Caco-2 (cell line): ENCODE results near the gene ZNF217. TPM values are rescaled to one million over a fixed set of nuclear protein-coding genes. Genes with fewer than 3 reads are reported as not detected.
A peak's percentile ranks its signal among the peaks of the same experiment; 100 is the strongest.

Experiments
- BruUV-seq: library from RNA; stranded (reverse); fragments of 400-500 nt; replicated peaks from 2 replicates; lab custom pipeline; 2021; lab: Mats Ljungman, UMichigan
- CTCF ChIA-PET: fragments of 300-600 bp; sonication (Branson Sonifier 250); formaldehyde crosslinking; loops from one replicate; lab custom pipeline; 2022; ENCODE audit warnings: antibody characterized with exemption; lab: Charles Lee
- POLR2A ChIA-PET: fragments of 300-600 bp; sonication (Branson Sonifier 250); formaldehyde crosslinking; loops from one replicate; lab custom pipeline; 2022; ENCODE audit warnings: antibody characterized with exemption; lab: Charles Lee
- DNase-seq, 2 experiments: peaks; one replicate each; pipeline versions ENCODE4 v3.0.0 to v3.0.0-alpha.2; 2020 to 2022
- H3K27me3 ChIP-seq: replicated peaks from 2 replicates; pipeline ENCODE4 v1.6.0; 2011; ENCODE audit warnings: low read length; ENCODE audit not compliant: control insufficient read depth, insufficient read depth
- H3K36me3 ChIP-seq: 2 replicates; pipeline ENCODE4 v1.5.1; 2011; ENCODE audit warnings: low read length; ENCODE audit not compliant: control insufficient read depth, insufficient read depth
- H3K4me1 ChIP-seq: fragments of 250-450 bp; sonication (Bioruptor Pico); 2 replicates; pipeline ENCODE4 v1.5.1; 2020; ENCODE audit warnings: mild to moderate bottlenecking
- H3K4me3 ChIP-seq: 2 replicates; pipeline ENCODE4 v1.5.1; 2011; ENCODE audit warnings: low read depth, mild to moderate bottlenecking, control low read depth, low read length
- H3K9me3 ChIP-seq: fragments of 250-450 bp; sonication (Bioruptor Pico); 2 replicates; pipeline ENCODE4 v1.5.1; 2020; ENCODE audit warnings: mild to moderate bottlenecking, moderate library complexity
- H3K27ac Mint-ChIP-seq: one replicate; pipeline ENCODE4 v1.8.0; 2022; ENCODE audit warnings: mixed read lengths; ENCODE audit not compliant: unreplicated experiment
- H3K27me3 Mint-ChIP-seq: one replicate; pipeline ENCODE4 v1.8.0; 2022; ENCODE audit warnings: mixed read lengths; ENCODE audit not compliant: insufficient read depth, unreplicated experiment
- H3K36me3 Mint-ChIP-seq: one replicate; pipeline ENCODE4 v1.8.0; 2022; ENCODE audit warnings: mild to moderate bottlenecking, mixed read lengths; ENCODE audit not compliant: insufficient read depth, unreplicated experiment
- H3K4me1 Mint-ChIP-seq: one replicate; pipeline ENCODE4 v1.8.0; 2022; ENCODE audit warnings: low read depth, mixed read lengths; ENCODE audit not compliant: unreplicated experiment
- H3K4me3 Mint-ChIP-seq: one replicate; pipeline ENCODE4 v1.8.0; 2022; ENCODE audit warnings: mild to moderate bottlenecking, moderate library complexity, mixed read lengths; ENCODE audit not compliant: unreplicated experiment
- H3K9me3 Mint-ChIP-seq: one replicate; pipeline ENCODE4 v1.8.0; 2022; ENCODE audit warnings: mixed read lengths; ENCODE audit not compliant: unreplicated experiment
- CTCF ChIP-seq, 2 experiments: fragments of 200-600 bp in 1 of 2; IDR thresholded peaks; 1 replicate in 1 of 2; 2 replicates in 1 of 2; pipeline versions ENCODE4 v1.5.1 to v1.8.0; 2011 to 2022; ENCODE audit warnings: antibody characterized with exemption in 1 of 2, control low read depth in 1 of 2, inconsistent platforms in 1 of 2, low read depth in 1 of 2, low read length in 1 of 2, mild to moderate bottlenecking in 1 of 2, moderate library complexity in 1 of 2; ENCODE audit not compliant: insufficient read depth in 1 of 2, severe bottlenecking in 1 of 2, unreplicated experiment in 1 of 2
- intact Hi-C: fragments of 100-400 bp; cut with micrococcal nuclease; formaldehyde crosslinking; loops from one replicate; pipeline ENCODE4 v1.10.0; 2022; ENCODE audit not compliant: unreplicated experiment
- total RNA-seq: library from RNA; stranded (reverse); gene quantifications from 2 replicates; pipeline ENCODE4 v1.2.3, GENCODE V29; 2022

The ZNF217 gene
- total RNA-seq, 1 experiment from 2014 or later, result 65.5 TPM

DNA sequence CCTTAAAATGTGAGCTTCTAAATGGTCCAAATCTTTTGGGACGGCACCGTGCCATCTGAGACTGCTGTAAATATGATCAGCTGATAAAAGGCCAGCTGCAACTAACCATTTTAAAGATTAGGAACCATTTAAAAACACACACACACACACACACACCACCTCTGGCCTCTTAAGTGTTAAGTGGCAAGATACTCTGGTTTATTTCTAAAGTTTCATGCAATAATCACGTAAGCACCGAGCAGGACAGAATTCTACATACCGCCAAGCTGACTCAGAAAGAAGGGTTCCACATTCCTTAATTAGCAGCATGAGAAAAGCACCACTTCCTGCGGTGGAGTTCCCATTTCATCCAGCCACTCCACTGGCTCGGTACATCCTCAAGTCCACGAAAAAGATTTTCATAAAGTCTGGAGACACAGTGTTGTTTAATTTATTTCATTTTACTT is 17.8 kb upstream of the ZNF217 start:
- Mint-ChIP-seq H3K9me3 (no peaks in the 10 kb centered on the region), H3K4me3 (no peak overlapping the region), H3K36me3 (no peaks in the 10 kb centered on the region), H3K27me3 (no peaks in the 10 kb centered on the region), H3K4me1 (peaks cover 26% of the 10 kb centered on the region), H3K27ac (peak overlapping the region; percentile 10)
- Histone ChIP-seq H3K4me3 (no peak overlapping the region), H3K36me3 (no peaks in the 10 kb centered on the region), H3K9me3 (no peaks in the 10 kb centered on the region), H3K4me1 (peaks cover 14% of the 10 kb centered on the region), H3K27me3 (no peaks in the 10 kb centered on the region)
- BruUV-seq, result no TSS peak
- intact Hi-C loops, result no loop called here
- ChIA-PET CTCF (interaction anchor here (1.0 kb wide), 1 partner anchor 12 kb away, joined by 3 read pairs; no protein-coding TSS in a partner anchor), POLR2A (interaction anchor here (1.1 kb wide), 1 partner anchor 127 kb away, joined by 4 read pairs; no protein-coding TSS in a partner anchor)
- peak in 1 of 2 experiments; percentile 27 for DNase-seq
- TF ChIP-seq CTCF (IDR thresholded peaks at IDR 0.05; ENCODE audit: insufficient read depth in 1 of 2, low read depth in 1 of 2, low read length in 1 of 2, severe bottlenecking in 1 of 2, unreplicated experiment in 1 of 2), result no peak

- no TSS peak for BruUV-seq
- H3K36me3 ChIP-seq, result no peaks in the 10 kb centered on the region
- no peaks in the 10 kb centered on the region for H3K27me3 Mint-ChIP-seq
- ChIA-PET CTCF (interaction anchor here (0.6 kb wide), 1 partner anchor 14 kb away, joined by 4 read pairs; no protein-coding TSS in a partner anchor), POLR2A (no interaction called here)
- intact Hi-C loops, result no loop called here
- DNase-seq, result peak in 1 of 2 experiments; percentile 29
- H3K27me3 ChIP-seq, result no peaks in the 10 kb centered on the region
- peaks cover 14% of the 10 kb centered on the region for H3K4me1 ChIP-seq
- H3K9me3 Mint-ChIP-seq, result no peaks in the 10 kb centered on the region
- peaks cover 26% of the 10 kb centered on the region for H3K4me1 Mint-ChIP-seq
- H3K4me3 ChIP-seq, result no peak overlapping the region
- no peaks in the 10 kb centered on the region for H3K9me3 ChIP-seq
- no peak for TF ChIP-seq CTCF (IDR thresholded peaks at IDR 0.05; ENCODE audit: insufficient read depth in 1 of 2, low read depth in 1 of 2, low read length in 1 of 2, severe bottlenecking in 1 of 2, unreplicated experiment in 1 of 2)
- H3K4me3 Mint-ChIP-seq, result no peak overlapping the region
- H3K27ac Mint-ChIP-seq, result no peak overlapping the region
- no peaks in the 10 kb centered on the region for H3K36me3 Mint-ChIP-seq
These were observed 16.1 kb upstream of the ZNF217 start for GRCh38 chr20:53609491-53610445.
